AG10803 (cell line): ENCODE results near the gene SEC11A.
A peak's percentile ranks its signal among the peaks of the same experiment; 100 is the strongest.
"Not testable (repeated sequence)": the region's sequence is repeated elsewhere in the genome, so short reads cannot be mapped to it uniquely, and the experiment has no call there.

ENCODE experiments used
- DNase-seq: peaks from one replicate; pipeline ENCODE4 v3.0.0; 2010; ENCODE audit warnings: low read depth
- H3K4me3 ChIP-seq: 2 replicates; pipeline ENCODE4 v1.5.1; 2011; ENCODE audit warnings: mild to moderate bottlenecking, low read length, control low read depth
- TF ChIP-seq, protein P1 (sequence below): conservative IDR thresholded peaks from 2 replicates; pipeline ENCODE4 v1.5.1; 2011; ENCODE audit warnings: mild to moderate bottlenecking, low read length, control low read depth, inconsistent platforms

SEC11A gene

DNA sequence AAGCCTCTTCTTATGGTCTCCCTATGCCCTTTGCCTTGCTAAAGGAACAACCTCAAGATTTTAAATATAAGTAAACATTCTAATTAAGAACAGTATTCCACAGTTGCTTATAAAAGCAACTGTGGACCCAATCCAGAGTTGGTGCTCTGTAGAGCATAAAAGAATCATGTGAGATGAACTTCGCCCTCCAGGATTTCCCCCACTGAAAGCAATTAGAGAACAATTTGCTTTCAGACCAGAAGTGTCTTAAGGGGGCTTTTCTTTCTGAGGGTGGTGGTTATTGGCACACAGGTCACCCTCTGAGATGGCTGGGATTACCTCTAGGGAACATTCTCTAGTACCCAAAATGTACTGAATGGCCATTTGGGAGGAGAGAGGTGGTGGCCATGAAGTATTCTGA lies 43.1 kb upstream of the SEC11A start:
- no peak overlapping the region for H3K4me3 ChIP-seq
- no peak for DNase-seq
- TF ChIP-seq, protein P1, sequence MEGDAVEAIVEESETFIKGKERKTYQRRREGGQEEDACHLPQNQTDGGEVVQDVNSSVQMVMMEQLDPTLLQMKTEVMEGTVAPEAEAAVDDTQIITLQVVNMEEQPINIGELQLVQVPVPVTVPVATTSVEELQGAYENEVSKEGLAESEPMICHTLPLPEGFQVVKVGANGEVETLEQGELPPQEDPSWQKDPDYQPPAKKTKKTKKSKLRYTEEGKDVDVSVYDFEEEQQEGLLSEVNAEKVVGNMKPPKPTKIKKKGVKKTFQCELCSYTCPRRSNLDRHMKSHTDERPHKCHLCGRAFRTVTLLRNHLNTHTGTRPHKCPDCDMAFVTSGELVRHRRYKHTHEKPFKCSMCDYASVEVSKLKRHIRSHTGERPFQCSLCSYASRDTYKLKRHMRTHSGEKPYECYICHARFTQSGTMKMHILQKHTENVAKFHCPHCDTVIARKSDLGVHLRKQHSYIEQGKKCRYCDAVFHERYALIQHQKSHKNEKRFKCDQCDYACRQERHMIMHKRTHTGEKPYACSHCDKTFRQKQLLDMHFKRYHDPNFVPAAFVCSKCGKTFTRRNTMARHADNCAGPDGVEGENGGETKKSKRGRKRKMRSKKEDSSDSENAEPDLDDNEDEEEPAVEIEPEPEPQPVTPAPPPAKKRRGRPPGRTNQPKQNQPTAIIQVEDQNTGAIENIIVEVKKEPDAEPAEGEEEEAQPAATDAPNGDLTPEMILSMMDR: no peak

DNA sequence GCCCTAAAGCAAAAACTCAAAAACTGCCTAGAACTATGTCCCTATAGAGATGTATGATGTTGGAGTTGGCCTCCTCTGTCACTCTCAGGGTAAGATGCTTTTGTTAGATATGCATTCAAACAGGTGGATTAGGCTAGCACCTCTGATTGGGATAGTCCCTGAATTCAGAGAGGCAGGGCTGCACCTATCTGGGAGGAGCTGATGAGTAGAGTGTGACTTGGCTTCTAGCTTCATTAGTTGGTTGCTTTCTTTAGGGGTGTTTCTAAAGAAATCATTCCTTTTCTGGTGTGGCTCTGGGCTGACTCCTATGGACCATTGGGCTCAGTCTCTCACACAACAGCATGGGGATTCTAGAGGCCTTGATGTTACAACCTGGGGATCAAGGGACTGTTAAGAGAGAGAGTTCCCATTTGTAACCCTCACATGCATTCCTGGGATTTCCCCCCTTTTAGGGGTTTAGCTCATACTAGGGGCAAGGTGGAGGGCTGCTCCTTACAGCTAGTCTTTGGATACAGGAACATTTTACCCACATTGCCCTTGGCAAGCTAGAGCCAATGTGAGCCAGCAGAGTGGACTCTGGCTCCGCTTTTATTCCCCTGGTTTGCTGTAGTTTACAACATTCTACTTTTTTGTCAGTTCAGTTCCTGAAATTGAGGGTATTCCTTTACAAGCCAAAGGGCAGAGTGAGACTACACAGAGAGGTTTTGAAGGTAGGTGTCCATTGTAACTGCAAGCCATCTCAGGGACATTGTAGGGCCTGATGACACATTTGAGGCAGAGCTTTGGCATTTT lies 40.0 kb upstream of the SEC11A start:
- H3K4me3 ChIP-seq: no peak overlapping the region
- no peak for DNase-seq
- TF ChIP-seq, protein P1: no peak

DNA sequence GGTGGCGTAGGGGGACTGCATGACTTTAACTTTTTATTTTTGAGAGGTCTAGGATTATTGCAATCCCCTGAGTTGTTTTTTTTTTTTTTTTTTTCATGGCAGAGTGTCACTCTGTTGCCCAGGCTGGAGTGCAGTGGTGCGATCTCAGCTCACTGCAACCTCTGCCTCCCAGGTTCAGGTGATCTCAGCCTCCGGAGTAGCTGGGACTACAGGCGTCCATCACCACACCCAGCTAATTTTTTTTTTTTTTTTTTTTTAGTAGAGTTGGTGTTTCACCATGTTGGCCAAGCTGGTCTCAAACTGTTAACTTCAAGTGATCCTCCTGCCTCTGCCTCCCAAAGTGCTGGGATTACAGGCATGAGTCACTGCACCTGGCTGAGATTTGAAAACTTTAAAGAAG lies 39.0 kb upstream of the SEC11A start:
- DNase-seq, H3K4me3 ChIP-seq: not testable (repeated sequence)

DNA sequence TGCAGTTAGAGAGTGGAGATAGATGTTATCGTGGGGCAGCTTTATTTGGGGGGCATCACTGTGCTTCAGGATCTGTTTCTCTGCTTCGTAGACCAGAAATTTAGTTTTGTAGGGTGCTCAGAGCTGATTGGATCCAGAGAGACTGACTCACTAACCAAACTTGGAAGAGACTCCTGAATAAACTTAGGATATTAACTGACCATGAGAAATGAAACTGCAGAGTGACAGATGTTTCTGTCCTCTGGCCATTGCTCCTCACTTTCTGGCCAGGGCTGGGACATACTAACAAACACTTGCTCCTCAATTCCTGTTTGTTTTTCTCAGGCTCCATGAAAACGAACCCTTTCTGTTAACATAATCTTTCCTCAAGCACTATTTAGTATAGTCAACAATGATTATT lies 36.8 kb upstream of the SEC11A start:
- H3K4me3 ChIP-seq: peak overlapping the region; percentile 13; the same call in 1 of the 2 replicates
- TF ChIP-seq, protein P1: no peak
- DNase-seq: peak; percentile 39

DNA sequence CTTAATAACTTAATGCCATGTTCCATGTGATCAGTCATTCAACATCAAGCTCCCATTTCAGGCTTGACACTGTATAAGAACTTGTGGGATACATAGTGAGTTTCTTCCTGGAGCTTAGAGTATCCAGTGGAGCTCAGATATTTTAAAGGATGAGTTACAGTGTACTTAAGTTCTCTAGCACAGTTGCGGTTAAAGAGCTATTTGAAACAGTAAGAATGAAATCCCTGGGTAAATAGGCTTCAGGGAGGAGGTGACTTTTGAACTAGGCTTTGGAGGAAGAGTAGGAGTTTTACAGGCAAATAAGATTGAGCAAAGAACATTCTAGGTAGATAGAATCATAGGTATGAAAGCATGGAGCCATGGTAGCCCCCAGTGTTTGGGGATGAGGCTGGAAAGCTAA lies 36.3 kb upstream of the SEC11A start:
- DNase-seq: no peak
- TF ChIP-seq, protein P1: no peak
- H3K4me3 ChIP-seq: no peak overlapping the region; the same call in 1 of the 2 replicates

DNA sequence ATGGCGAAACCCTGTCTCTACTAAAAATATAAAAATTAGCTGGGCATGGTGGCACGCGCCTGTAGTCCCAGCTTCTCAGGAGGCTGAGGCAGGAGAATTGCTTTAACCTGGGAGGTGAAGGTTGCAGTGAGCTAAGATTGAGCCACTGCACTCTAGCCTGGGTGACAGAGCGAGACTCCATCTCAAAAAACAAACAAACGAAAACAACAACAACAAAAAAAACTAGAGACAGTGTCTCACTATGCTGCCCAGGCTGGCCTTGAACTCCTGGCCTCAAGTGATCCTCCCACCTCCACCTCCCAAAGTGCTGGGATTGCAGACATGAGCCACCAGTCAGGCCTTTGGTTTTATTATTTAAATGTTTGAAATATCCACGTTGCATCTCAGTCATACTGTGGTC lies 35.8 kb upstream of the SEC11A start:
- not testable (repeated sequence) for DNase-seq

DNA sequence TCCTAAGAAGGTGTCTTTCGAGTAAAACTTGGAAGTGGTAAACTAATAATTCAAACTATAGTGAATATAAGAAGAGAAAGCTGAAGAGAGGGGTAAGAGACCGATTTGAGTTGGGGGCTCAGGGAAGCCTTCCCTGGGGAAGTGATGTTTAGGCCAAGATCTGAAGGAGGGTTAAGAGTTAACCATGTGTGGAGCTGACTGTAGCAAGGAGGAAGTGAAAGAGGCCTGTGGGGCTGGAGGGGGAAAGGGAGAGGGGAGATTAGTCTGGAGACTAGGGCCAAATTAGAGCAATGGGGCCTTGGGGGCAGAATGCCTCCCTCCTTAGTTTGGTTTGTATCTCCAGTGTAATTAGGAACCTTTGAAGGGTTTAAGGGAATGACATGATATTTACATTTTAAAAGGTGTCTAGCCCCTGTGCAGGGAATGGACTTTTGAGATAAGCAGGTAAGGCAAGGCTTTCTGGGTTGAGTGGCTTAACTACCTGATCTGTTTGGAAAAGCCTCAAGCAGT lies 34.7 kb upstream of the SEC11A start:
- TF ChIP-seq, protein P1: no peak
- H3K4me3 ChIP-seq: no peak overlapping the region
- DNase-seq: no peak

More for the DNA sequence above, 35.8 kb upstream of the SEC11A start:
- not testable (repeated sequence) for H3K4me3 ChIP-seq
